Hepatocyte (in vitro differentiated cells): Measurements from ENCODE around the gene CYP4F11.
"Not testable (repeated sequence)": the region's sequence is repeated elsewhere in the genome, so short reads cannot be mapped to it uniquely, and the experiment has no call there.

Experiments
- EZH2 ChIP-seq: fragments of 200-600 bp; sonication (generic); IDR thresholded peaks from 2 replicates; pipeline ENCODE4 v1.6.1; 2016; ENCODE audit warnings: antibody characterized with exemption, mild to moderate bottlenecking, borderline replicate concordance
- EZH2phosphoT487 ChIP-seq: fragments of 200-600 bp; sonication (generic); IDR thresholded peaks from one replicate; pipeline ENCODE4 v1.6.1; 2018; ENCODE audit warnings: antibody characterized with exemption, mild to moderate bottlenecking, low read depth, moderate library complexity; ENCODE audit not compliant: unreplicated experiment, severe bottlenecking
- TF ChIP-seq, protein P1 (sequence below): fragments of 200-600 bp; sonication (generic); IDR thresholded peaks from 2 replicates; pipeline ENCODE4 v1.5.1; 2016; ENCODE audit warnings: antibody characterized with exemption, mild to moderate bottlenecking; ENCODE audit not compliant: poor library complexity

DNA sequence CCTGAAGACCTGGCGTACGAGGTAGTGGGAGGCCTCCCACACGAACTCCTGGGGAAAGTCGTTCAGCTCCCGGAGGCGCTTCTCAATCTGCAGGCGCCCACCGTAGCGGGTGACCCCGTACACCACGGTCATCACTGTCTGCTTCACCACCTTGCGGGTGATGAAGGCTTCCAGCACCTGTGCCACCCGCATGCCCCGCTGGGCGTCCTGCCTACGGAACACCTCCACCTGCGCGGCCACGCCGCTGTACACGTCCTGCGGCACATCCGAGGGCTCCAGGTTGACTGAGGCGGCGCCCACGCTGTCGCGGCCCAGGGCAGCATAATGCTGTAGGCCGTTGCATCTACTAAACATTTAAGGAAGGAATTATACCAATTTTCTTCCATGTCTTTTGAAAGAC, 31.4 kb downstream of the CYP4F11 start:
- TF ChIP-seq, protein P1, sequence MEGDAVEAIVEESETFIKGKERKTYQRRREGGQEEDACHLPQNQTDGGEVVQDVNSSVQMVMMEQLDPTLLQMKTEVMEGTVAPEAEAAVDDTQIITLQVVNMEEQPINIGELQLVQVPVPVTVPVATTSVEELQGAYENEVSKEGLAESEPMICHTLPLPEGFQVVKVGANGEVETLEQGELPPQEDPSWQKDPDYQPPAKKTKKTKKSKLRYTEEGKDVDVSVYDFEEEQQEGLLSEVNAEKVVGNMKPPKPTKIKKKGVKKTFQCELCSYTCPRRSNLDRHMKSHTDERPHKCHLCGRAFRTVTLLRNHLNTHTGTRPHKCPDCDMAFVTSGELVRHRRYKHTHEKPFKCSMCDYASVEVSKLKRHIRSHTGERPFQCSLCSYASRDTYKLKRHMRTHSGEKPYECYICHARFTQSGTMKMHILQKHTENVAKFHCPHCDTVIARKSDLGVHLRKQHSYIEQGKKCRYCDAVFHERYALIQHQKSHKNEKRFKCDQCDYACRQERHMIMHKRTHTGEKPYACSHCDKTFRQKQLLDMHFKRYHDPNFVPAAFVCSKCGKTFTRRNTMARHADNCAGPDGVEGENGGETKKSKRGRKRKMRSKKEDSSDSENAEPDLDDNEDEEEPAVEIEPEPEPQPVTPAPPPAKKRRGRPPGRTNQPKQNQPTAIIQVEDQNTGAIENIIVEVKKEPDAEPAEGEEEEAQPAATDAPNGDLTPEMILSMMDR, result not testable (repeated sequence)
- TF ChIP-seq EZH2, EZH2phosphoT487: not testable (repeated sequence)
